B cell (primary cell): ENCODE results near the gene KCNK7. TPM values are rescaled to one million over a fixed set of nuclear protein-coding genes. Genes with fewer than 3 reads are reported as not detected.
A peak's percentile ranks its signal among the peaks of the same experiment; 100 is the strongest.

Source experiments
- ATAC-seq: fragments of 200-7000 bp; cut with Tn5 transposase; one replicate; pipeline ENCODE4 v1.10.0; 2021; ENCODE audit warnings: low read depth, mild to moderate bottlenecking, moderate number of reproducible peaks, moderate library complexity
- CTCF ChIA-PET: fragments of 350-600 bp; sonication (Branson Sonifier 250); formaldehyde crosslinking; loops from one replicate; lab custom pipeline; 2021; ENCODE audit warnings: antibody characterized with exemption, inconsistent platforms; lab: Charles Lee
- POLR2A ChIA-PET: fragments of 350-600 bp; sonication (Branson Sonifier 250); formaldehyde crosslinking; loops from one replicate; lab custom pipeline; 2021; ENCODE audit warnings: antibody characterized with exemption; lab: Charles Lee
- DNase-seq: peaks from one replicate; pipeline ENCODE4 v3.0.0; 2013
- H2AFZ ChIP-seq: 2 replicates; pipeline ENCODE4 v1.6.1; 2012; ENCODE audit warnings: mild to moderate bottlenecking, low read depth, low read length; ENCODE audit not compliant: insufficient read depth, poor library complexity, severe bottlenecking
- H3K27ac ChIP-seq, 2 donors: 1 replicate in 1 of 2; 2 replicates in 1 of 2; pipeline ENCODE4 v1.5.1; 2012 to 2013; ENCODE audit warnings: low read length in 2 of 2, mild to moderate bottlenecking in 2 of 2, moderate library complexity in 1 of 2
- H3K27me3 ChIP-seq, 4 experiments: fragments of 200-600 bp in 1 of 4; sonication (generic) in 1 of 4; replicated peaks in 1 of 4; 1 replicate in 2 of 4; 2 replicates in 2 of 4; pipeline versions ENCODE4 v1.6.1 to v1.7.0; 2013 to 2016; ENCODE audit warnings: low read length in 3 of 4, mild to moderate bottlenecking in 2 of 4, mixed read lengths in 1 of 4, moderate library complexity in 1 of 4; ENCODE audit not compliant: insufficient read depth in 4 of 4, control insufficient read depth in 3 of 4; ENCODE audit errors: control extremely low read depth in 1 of 4
- H3K36me3 ChIP-seq, 2 experiments: replicated peaks in 1 of 2; 1 replicate in 1 of 2; 2 replicates in 1 of 2; pipeline versions ENCODE4 v1.6.1 to v1.7.1; 2013; ENCODE audit warnings: low read length in 1 of 2; ENCODE audit not compliant: insufficient read depth in 2 of 2, control insufficient read depth in 1 of 2; ENCODE audit errors: control extremely low read depth in 1 of 2, extremely low read depth in 1 of 2
- H3K4me1 ChIP-seq, 2 donors: fragments of 200-600 bp in 1 of 2; sonication (generic) in 1 of 2; 1 replicate in 1 of 2; 2 replicates in 1 of 2; pipeline versions ENCODE4 v1.5.1 to v1.6.1; 2013 to 2017; ENCODE audit warnings: low read length in 2 of 2; ENCODE audit not compliant: control insufficient read depth in 2 of 2, insufficient read depth in 2 of 2
- H3K4me2 ChIP-seq: replicated peaks from 2 replicates; pipeline ENCODE3; 2012; ENCODE audit warnings: mild to moderate bottlenecking, low read depth, low read length; ENCODE audit not compliant: poor library complexity, severe bottlenecking
- H3K4me3 ChIP-seq, 5 experiments: fragments of 200-600 bp in 1 of 5; sonication (generic) in 1 of 5; 1 replicate in 3 of 5; 2 replicates in 2 of 5; pipeline versions ENCODE4 v1.5.1 to v1.7.0; 2011 to 2016; ENCODE audit warnings: low read length in 4 of 5, mild to moderate bottlenecking in 4 of 5, low read depth in 2 of 5, control low read depth in 1 of 5, moderate library complexity in 1 of 5; ENCODE audit not compliant: insufficient read depth in 1 of 5; ENCODE audit errors: control extremely low read depth in 1 of 5, extremely low read depth in 1 of 5
- H3K79me2 ChIP-seq: fragments of 200-600 bp; sonication (generic); one replicate; pipeline ENCODE4 v1.6.0; 2016; ENCODE audit warnings: low read length; ENCODE audit not compliant: control insufficient read depth, insufficient read depth
- H3K9ac ChIP-seq: fragments of 200-600 bp; sonication (generic); 2 replicates; pipeline ENCODE4 v1.6.1; 2017; ENCODE audit warnings: mild to moderate bottlenecking, low read length, moderate library complexity
- H3K9me3 ChIP-seq, 3 donors: one replicate each; pipeline versions ENCODE4 v1.6.1 to v1.7.1; 2013; ENCODE audit warnings: low read length in 2 of 3; ENCODE audit not compliant: control insufficient read depth in 2 of 3, insufficient read depth in 1 of 3; ENCODE audit errors: control extremely low read depth in 1 of 3
- H4K20me1 ChIP-seq: 2 replicates; pipeline ENCODE4 v1.6.0; 2012; ENCODE audit warnings: mild to moderate bottlenecking, low read length; ENCODE audit not compliant: insufficient read depth, control insufficient read depth, poor library complexity, severe bottlenecking
- H3K27ac Mint-ChIP-seq: one replicate; pipeline ENCODE4 v1.8.0; 2021; ENCODE audit warnings: mixed read lengths
- H3K27me3 Mint-ChIP-seq: one replicate; pipeline ENCODE4 v1.8.0; 2021; ENCODE audit warnings: mixed read lengths
- H3K4me1 Mint-ChIP-seq: one replicate; pipeline ENCODE4 v1.8.0; 2021; ENCODE audit warnings: mixed read lengths
- H3K4me3 Mint-ChIP-seq: one replicate; pipeline ENCODE4 v1.8.0; 2021; ENCODE audit warnings: mixed read lengths
- H3K9me3 Mint-ChIP-seq: one replicate; pipeline ENCODE4 v1.8.0; 2022; ENCODE audit warnings: mixed read lengths; ENCODE audit not compliant: insufficient read depth
- CTCF ChIP-seq: fragments of 200-600 bp; IDR thresholded peaks from one replicate; pipeline ENCODE4 v1.8.0; 2022; ENCODE audit warnings: antibody characterized with exemption, mild to moderate bottlenecking
- EZH2 ChIP-seq: IDR thresholded peaks from 2 replicates; pipeline ENCODE4 v1.6.1; 2012; ENCODE audit warnings: borderline replicate concordance, low read depth, mild to moderate bottlenecking, moderate library complexity, low read length; ENCODE audit not compliant: insufficient read depth, poor library complexity, severe bottlenecking
- WGBS: methylation state at CpG from one replicate; pipeline ENCODE4 v1.1.5; 2013; ENCODE audit warnings: missing lambda C conversion rate; ENCODE audit not compliant: insufficient coverage; 5-methylcytosine and 5-hydroxymethylcytosine counted together
- intact Hi-C: fragments of 100-400 bp; cut with micrococcal nuclease; formaldehyde crosslinking; loops from one replicate; pipeline ENCODE4 v1.10.0; 2022
- polyA plus RNA-seq: library from polyadenylated mRNA; depleted of rRNA; stranded (reverse); fragments of >200 nt; gene quantifications from 2 replicates; pipeline ENCODE4 v1.2.3, GENCODE V29; 2012
- total RNA-seq, 2 donors: library from RNA; stranded (reverse); fragments of 120-200 nt in 1 of 2; gene quantifications; 1 replicate in 1 of 2; 2 replicates in 1 of 2; pipeline versions ENCODE4 v1.2.3 to v1.2.4, GENCODE V29; 2013 to 2022

The KCNK7 gene
- total and polyA plus RNA-seq, 2 donors (not counting 1 experiment from before 2014, with no cell fraction given), result 2.2 to 3.5 TPM

GRCh38 chr11:65640483-65641296 is 45.1 kb upstream of the KCNK7 start:
- Mint-ChIP-seq H3K27ac (peak overlapping the region; percentile 98), H3K4me1 (peaks cover 56% of the 10 kb centered on the region), H3K27me3 (no peaks in the 10 kb centered on the region), H3K4me3 (peak overlapping the region; percentile 99), H3K9me3 (no peaks in the 10 kb centered on the region)
- TF ChIP-seq EZH2 (no peak), CTCF (no peak)
- H4K20me1 ChIP-seq, result peaks cover 69% of the 10 kb centered on the region
- peak overlapping the region; percentile 64 to 97 (median 93) for H3K4me3 ChIP-seq
- H2AFZ ChIP-seq, result no peak overlapping the region
- 2% methylated on average over 34 of the region's 35 CpGs for WGBS
- peak overlapping the region; percentile 96 for H3K4me2 ChIP-seq
- ChIA-PET POLR2A (interaction anchor here (0.5 to 5.0 kb wide), 26 partner anchors 9 to 1801 kb away, joined by 3 to 116 read pairs (median 5); partner anchors contain the start of genes DPF2, EHBP1L1, FIBP and KAT5), CTCF (interaction anchor here (0.9 to 7.4 kb wide), 5 partner anchors 13 to 60 kb away, joined by 3 to 86 read pairs (median 15); partner anchors contain the start of gene RELA)
- intact Hi-C loops, result loop anchor here (1.0 kb wide), 1 partner anchor 12 kb away; no protein-coding TSS in a partner anchor
- peaks cover 0 to 59% of the 10 kb centered on the region in 2 experiments for H3K36me3 ChIP-seq
- DNase-seq (peak; percentile 89), ATAC-seq (peak; percentile 17)
- peaks cover 43 to 67% of the 10 kb centered on the region in 2 donors for H3K4me1 ChIP-seq
- peak overlapping the region; percentile 91 for H3K9ac ChIP-seq
- H3K27me3 ChIP-seq, result no peaks in the 10 kb centered on the region
- H3K79me2 ChIP-seq, result peaks cover 81% of the 10 kb centered on the region
- H3K9me3 ChIP-seq, result no peaks in the 10 kb centered on the region
- peak overlapping the region; percentile 100 for H3K27ac ChIP-seq
